Esophagus squamous epithelium (tissue), 5 donors: ENCODE measurements around the gene RELT. TPM values are rescaled to one million over a fixed set of nuclear protein-coding genes. Genes with fewer than 3 reads are reported as not detected.

Experiments used
- DNase-seq: peaks from one replicate; lab custom pipeline; 2025; lab: John Stamatoyannopoulos, UW
- H3K27ac ChIP-seq, 4 donors: fragments of 200-600 bp; sonication (generic); one replicate each; pipeline ENCODE4 v1.5.1; 2016 to 2019; ENCODE audit warnings: mild to moderate bottlenecking in 1 of 4
- H3K27me3 ChIP-seq, 4 donors: fragments of 200-600 bp; sonication (generic); 1 replicate in 3 of 4; 2 replicates in 1 of 4; pipeline versions ENCODE4 v1.5.1 to v1.6.0; 2017 to 2021; ENCODE audit warnings: antibody characterized with exemption in 1 of 4
- H3K36me3 ChIP-seq, 3 donors: fragments of 200-600 bp; sonication (generic); one replicate each; pipeline ENCODE4 v1.5.1; 2016 to 2019
- H3K4me1 ChIP-seq, 3 donors: fragments of 200-600 bp; sonication (generic); one replicate each; pipeline ENCODE4 v1.5.1; 2017 to 2019
- H3K4me3 ChIP-seq, 4 donors: fragments of 200-600 bp; sonication (generic); 1 replicate in 3 of 4; 2 replicates in 1 of 4; pipeline ENCODE4 v1.5.1; 2016 to 2019; ENCODE audit warnings: mild to moderate bottlenecking in 2 of 4, moderate library complexity in 1 of 4
- H3K9me3 ChIP-seq, 3 donors: fragments of 200-600 bp; sonication (generic); one replicate each; pipeline ENCODE4 v1.5.1; 2016 to 2019
- CTCF ChIP-seq, 6 experiments: fragments of 450-650 bp in 4 of 6; fragments of 200-600 bp in 2 of 6; sonication (generic) in 2 of 6; IDR thresholded peaks; one replicate each; pipeline ENCODE4 v1.5.1; 2016 to 2019; ENCODE audit warnings: antibody characterized with exemption in 6 of 6, mild to moderate bottlenecking in 4 of 6, moderate library complexity in 4 of 6
- POLR2A ChIP-seq, 4 donors: fragments of 450-650 bp; IDR thresholded peaks; one replicate each; pipeline ENCODE4 v1.6.1; 2017; ENCODE audit warnings: antibody characterized with exemption in 4 of 4, mild to moderate bottlenecking in 4 of 4, moderate library complexity in 3 of 4
- WGBS, 2 donors: methylation state at CpG; one replicate each; pipeline ENCODE4 v1.1.5; 2018; 5-methylcytosine and 5-hydroxymethylcytosine counted together
- intact Hi-C: fragments of 100-400 bp; cut with DNase I; formaldehyde crosslinking; loops from one replicate; pipeline ENCODE4 v1.15.0; 2022
- total RNA-seq, 4 donors: library from RNA; depleted of rRNA; stranded (reverse); fragments of >200 nt; gene quantifications; one replicate each; pipeline ENCODE4 v1.1.0, GENCODE V29; 2016
- donor health status: DM: yes; HTN: yes; CAD: no.

RELT gene
- total RNA-seq, 4 donors from 2014 or later: 3.7 to 8.8 (median 5.3) TPM

GRCh38 chr11:73446766-73447165 lies 70.6 kb downstream of the RELT start:
- Histone ChIP-seq H3K9me3 (no peaks in the 10 kb centered on the region), H3K4me3 (no peak overlapping the region), H3K4me1 (no peaks in the 10 kb centered on the region), H3K27ac (no peak overlapping the region), H3K36me3 (peaks cover 0 to 4% (median 0%) of the 10 kb centered on the region in 3 donors), H3K27me3 (no peaks in the 10 kb centered on the region)
- intact Hi-C loops: no loop called here
- 90 to 96% methylated on average over 2 of the region's 2 CpGs for WGBS, 2 donors
- TF ChIP-seq POLR2A (IDR thresholded peaks at IDR 0.05) (no peak), CTCF (IDR thresholded peaks at IDR 0.05) (no peak)
- no peak for DNase-seq

Other genes starting within 250 kb of the RELT start
- gene FCHSD2, start 234.1 kb upstream of the RELT start, total RNA-seq: 10 to 100 TPM in 1 of 4 donors, 1 to 10 TPM in 3; 4.1 to 12.8 (median 6.8) TPM
- gene P2RY2, start 158.1 kb upstream of the RELT start, total RNA-seq: 10 to 100 TPM; 36.2 to 50.3 (median 43.8) TPM
- gene P2RY6, start 104.1 kb upstream of the RELT start, total RNA-seq: 1 to 10 TPM in 3 of 4 donors, under 1 TPM in 1; 0.26 to 3.6 (median 1.3) TPM
- gene ARHGEF17, start 68.1 kb upstream of the RELT start, total RNA-seq: 10 to 100 TPM in 1 of 4 donors, 1 to 10 TPM in 3; 3.2 to 23.1 (median 5.4) TPM
- 10 to 100 TPM in 2 of 4 donors, 1 to 10 TPM in 2; 7.0 to 15.5 (median 12.3) TPM for gene FAM168A, start 221.7 kb downstream of the RELT start, total RNA-seq